Osteocyte (in vitro differentiated cells): Measurements from ENCODE around the gene GATA3. TPM values are rescaled to one million over a fixed set of nuclear protein-coding genes. Genes with fewer than 3 reads are reported as not detected.

Source experiments
- DNase-seq: peaks from one replicate; pipeline ENCODE4 v3.0.0; 2021; ENCODE audit warnings: mixed read lengths; ENCODE audit not compliant: unreplicated experiment; ENCODE audit errors: extremely low spot score
- H3K27ac Mint-ChIP-seq: one replicate; pipeline ENCODE4 v1.8.0; 2021; ENCODE audit warnings: mild to moderate bottlenecking, mixed read lengths; ENCODE audit not compliant: unreplicated experiment
- H3K27me3 Mint-ChIP-seq: one replicate; pipeline ENCODE4 v1.8.0; 2021; ENCODE audit warnings: mixed read lengths; ENCODE audit not compliant: unreplicated experiment
- H3K36me3 Mint-ChIP-seq: one replicate; pipeline ENCODE4 v1.8.0; 2021; ENCODE audit warnings: mixed read lengths; ENCODE audit not compliant: unreplicated experiment
- H3K4me1 Mint-ChIP-seq: one replicate; pipeline ENCODE4 v1.8.0; 2021; ENCODE audit warnings: mixed read lengths; ENCODE audit not compliant: unreplicated experiment
- H3K4me3 Mint-ChIP-seq: one replicate; pipeline ENCODE4 v1.8.0; 2021; ENCODE audit warnings: mild to moderate bottlenecking, moderate library complexity, mixed read lengths; ENCODE audit not compliant: unreplicated experiment
- H3K9me3 Mint-ChIP-seq: one replicate; pipeline ENCODE4 v1.8.0; 2021; ENCODE audit warnings: mixed read lengths; ENCODE audit not compliant: unreplicated experiment
- CTCF ChIP-seq: fragments of 200-600 bp; sonication (generic); IDR thresholded peaks from 2 replicates; pipeline ENCODE4 v1.5.0; 2021; ENCODE audit warnings: antibody characterized with exemption, mild to moderate bottlenecking, moderate library complexity
- total RNA-seq: library from RNA; stranded (reverse); gene quantifications from 2 replicates; pipeline ENCODE4 v1.2.1, GENCODE V29; 2021

GATA3 gene
- total RNA-seq, 1 donor from 2014 or later, result not detected

- Mint-ChIP-seq H3K27me3 (peaks cover 83% of the 10 kb centered on the region), H3K27ac (no peak overlapping the region), H3K4me3 (no peak overlapping the region), H3K9me3 (no peaks in the 10 kb centered on the region), H3K4me1 (peaks cover 11% of the 10 kb centered on the region), H3K36me3 (no peaks in the 10 kb centered on the region)
- no peak for DNase-seq
- no peak for TF ChIP-seq CTCF
These were observed 19.4 kb upstream of the GATA3 start for GRCh38 chr10:8035006-8035640.

GRCh38 chr10:8035641-8036470, 18.6 kb upstream of the GATA3 start:
- H3K27ac Mint-ChIP-seq, result no peak overlapping the region
- H3K27me3 Mint-ChIP-seq, result peaks cover 85% of the 10 kb centered on the region

GRCh38 chr10:8036506-8037198, 17.8 kb upstream of the GATA3 start:
- H3K36me3 Mint-ChIP-seq, result no peaks in the 10 kb centered on the region
- no peak overlapping the region for H3K4me3 Mint-ChIP-seq
- no peak for DNase-seq
- H3K27ac Mint-ChIP-seq, result no peak overlapping the region
- no peaks in the 10 kb centered on the region for H3K9me3 Mint-ChIP-seq
- H3K27me3 Mint-ChIP-seq, result peaks cover 85% of the 10 kb centered on the region
- TF ChIP-seq CTCF, result no peak
- peaks cover 11% of the 10 kb centered on the region for H3K4me1 Mint-ChIP-seq

More at GRCh38 chr10:8035641-8036470, 18.6 kb upstream of the GATA3 start:
- Mint-ChIP-seq H3K36me3 (no peaks in the 10 kb centered on the region), H3K4me3 (no peak overlapping the region), H3K4me1 (peaks cover 11% of the 10 kb centered on the region), H3K9me3 (no peaks in the 10 kb centered on the region)
- DNase-seq, result no peak
- no peak for TF ChIP-seq CTCF

- no peak for TF ChIP-seq CTCF
- DNase-seq, result no peak
- H3K4me3 Mint-ChIP-seq, result peak overlapping the region; percentile 38
These were observed 17.2 kb upstream of the GATA3 start for GRCh38 chr10:8037199-8037801.

More at GRCh38 chr10:8037199-8037801, 17.2 kb upstream of the GATA3 start:
- peaks cover 85% of the 10 kb centered on the region for H3K27me3 Mint-ChIP-seq
- no peaks in the 10 kb centered on the region for H3K36me3 Mint-ChIP-seq
- no peak overlapping the region for H3K27ac Mint-ChIP-seq
- no peaks in the 10 kb centered on the region for H3K9me3 Mint-ChIP-seq
- peaks cover 11% of the 10 kb centered on the region for H3K4me1 Mint-ChIP-seq
